GM23338 (cell line): Measurements from ENCODE around the gene LDHD. TPM values are rescaled to one million over a fixed set of nuclear protein-coding genes. Genes with fewer than 3 reads are reported as not detected.

Source experiments
- ATAC-seq: fragments of 200-7000 bp; cut with Tn5 transposase; 3 replicates; pipeline ENCODE4 v1.9.1; 2020
- DNase-seq: peaks from one replicate; pipeline ENCODE4 v3.0.0-alpha.2; 2015; ENCODE audit warnings: low spot score
- H2AFZ ChIP-seq: fragments of 200-600 bp; sonication (generic); 2 replicates; pipeline ENCODE4 v1.8.0; 2016; ENCODE audit warnings: antibody characterized with exemption, mild to moderate bottlenecking, moderate library complexity
- H3F3A ChIP-seq: fragments of 200-600 bp; sonication (generic); replicated peaks from 2 replicates; pipeline ENCODE4 v1.8.0; 2017; ENCODE audit warnings: antibody characterized with exemption, mixed run types, low read depth
- H3K27ac ChIP-seq: fragments of 200-600 bp; sonication (generic); 2 replicates; pipeline ENCODE4 v1.6.1; 2016; ENCODE audit warnings: low read depth
- H3K27me3 ChIP-seq: fragments of 200-600 bp; sonication (generic); 2 replicates; pipeline ENCODE4 v1.8.0; 2016; ENCODE audit warnings: mild to moderate bottlenecking, mixed run types, moderate library complexity; ENCODE audit not compliant: insufficient read depth
- H3K36me3 ChIP-seq: fragments of 200-600 bp; sonication (generic); 2 replicates; pipeline ENCODE4 v1.8.0; 2016; ENCODE audit warnings: mild to moderate bottlenecking; ENCODE audit not compliant: insufficient read depth
- H3K4me1 ChIP-seq: fragments of 200-600 bp; sonication (generic); 2 replicates; pipeline ENCODE4 v1.8.0; 2016; ENCODE audit warnings: mild to moderate bottlenecking, moderate library complexity; ENCODE audit not compliant: insufficient read depth
- H3K4me2 ChIP-seq: fragments of 200-600 bp; sonication (generic); 2 replicates; pipeline ENCODE4 v1.7.1; 2017; ENCODE audit warnings: mixed run types
- H3K4me3 ChIP-seq: fragments of 200-600 bp; sonication (generic); 2 replicates; pipeline ENCODE4 v1.6.1; 2016; ENCODE audit warnings: mixed run types
- H3K79me2 ChIP-seq: fragments of 200-600 bp; sonication (generic); replicated peaks from 2 replicates; pipeline ENCODE4 v1.8.0; 2017; ENCODE audit warnings: mild to moderate bottlenecking; ENCODE audit not compliant: insufficient read depth
- H3K9me2 ChIP-seq: fragments of 200-600 bp; sonication (generic); 2 replicates; pipeline ENCODE4 v1.8.0; 2017; ENCODE audit not compliant: insufficient read depth
- H4K20me1 ChIP-seq: fragments of 200-600 bp; sonication (generic); replicated peaks from 2 replicates; pipeline ENCODE4 v1.8.0; 2017; ENCODE audit warnings: mild to moderate bottlenecking; ENCODE audit not compliant: insufficient read depth
- H3K27ac Mint-ChIP-seq: 2 replicates; pipeline ENCODE4 v1.8.0; 2020; ENCODE audit warnings: inconsistent platforms, mild to moderate bottlenecking, moderate library complexity, mixed read lengths
- H3K27me3 Mint-ChIP-seq: 3 replicates; pipeline ENCODE4 v1.8.0; 2022; ENCODE audit warnings: low read depth, mild to moderate bottlenecking, moderate library complexity, mixed read lengths, inconsistent platforms; ENCODE audit not compliant: insufficient read depth, poor library complexity
- H3K36me3 Mint-ChIP-seq: 3 replicates; pipeline ENCODE4 v1.8.0; 2021; ENCODE audit warnings: low read depth, mild to moderate bottlenecking, inconsistent platforms, moderate library complexity, mixed read lengths
- H3K4me1 Mint-ChIP-seq: 3 replicates; pipeline ENCODE4 v1.8.0; 2020; ENCODE audit warnings: mild to moderate bottlenecking, inconsistent platforms, mixed read lengths
- H3K4me3 Mint-ChIP-seq: 3 replicates; pipeline ENCODE4 v1.8.0; 2021; ENCODE audit warnings: moderate library complexity, mild to moderate bottlenecking, inconsistent platforms, mixed read lengths
- H3K9me3 Mint-ChIP-seq: 3 replicates; pipeline ENCODE4 v1.8.0; 2020; ENCODE audit warnings: moderate library complexity, mild to moderate bottlenecking, inconsistent platforms, mixed read lengths
- ETS1 ChIP-seq: IDR thresholded peaks from 2 replicates; pipeline ENCODE4 v1.6.1; 2016; ENCODE audit warnings: antibody characterized with exemption
- EZH2 ChIP-seq: fragments of 200-600 bp; sonication (generic); IDR thresholded peaks from one replicate; pipeline ENCODE4 v1.8.0; 2017; ENCODE audit warnings: antibody characterized with exemption, mild to moderate bottlenecking, low read depth; ENCODE audit not compliant: unreplicated experiment
- EZH2phosphoT487 ChIP-seq: fragments of 200-600 bp; sonication (generic); IDR thresholded peaks from one replicate; pipeline ENCODE4 v1.8.1; 2018; ENCODE audit warnings: antibody characterized with exemption; ENCODE audit not compliant: unreplicated experiment
- JUNB ChIP-seq: IDR thresholded peaks from one replicate; pipeline ENCODE4 v1.6.1; 2016; ENCODE audit warnings: antibody characterized with exemption; ENCODE audit not compliant: unreplicated experiment
- NANOG ChIP-seq: IDR thresholded peaks from 2 replicates; pipeline ENCODE4 v1.6.1; 2016; ENCODE audit warnings: antibody characterized with exemption, borderline replicate concordance
- POLR2AphosphoS5 ChIP-seq: IDR thresholded peaks from 2 replicates; pipeline ENCODE4 v1.6.1; 2016; ENCODE audit warnings: antibody characterized with exemption, low read depth
- REST ChIP-seq: IDR thresholded peaks from one replicate; pipeline ENCODE4 v1.6.1; 2018; ENCODE audit warnings: antibody characterized with exemption; ENCODE audit not compliant: unreplicated experiment
- STAT1 ChIP-seq: IDR thresholded peaks from one replicate; pipeline ENCODE4 v1.6.1; 2016; ENCODE audit warnings: antibody characterized with exemption; ENCODE audit not compliant: unreplicated experiment
- ZNF114 ChIP-seq: fragments of 250-450 bp; sonication (Bioruptor Pico); IDR thresholded peaks from 2 replicates; pipeline ENCODE4 v1.5.0; 2020; ENCODE audit warnings: mild to moderate bottlenecking, moderate library complexity
- ZNF331 ChIP-seq: fragments of 250-450 bp; sonication (Bioruptor Pico); IDR thresholded peaks from 2 replicates; pipeline ENCODE4 v1.5.0; 2020; ENCODE audit warnings: low read depth, mild to moderate bottlenecking, moderate library complexity
- polyA plus RNA-seq: library from polyadenylated mRNA; unstranded; fragments of >200 nt; fragmentation: Nextera tagmentation; extraction: Ambion mirVana; gene quantifications from 2 replicates; pipeline ENCODE4 v1.2.1, GENCODE V29; 2016
- total RNA-seq: library from RNA; depleted of rRNA; stranded (reverse); fragments of >200 nt; shearing (Covaris generic); gene quantifications from 2 replicates; pipeline ENCODE4 v1.2.3, GENCODE V29; 2014

Gene LDHD
- total and polyA plus RNA-seq, 2 experiments from 2014 or later: 5.0 to 7.7 TPM

- no peak for TF ChIP-seq NANOG
- no peak for TF ChIP-seq EZH2
- TF ChIP-seq ZNF331 (CRISPR knock-in tag): no peak
- TF ChIP-seq STAT1: no peak
- TF ChIP-seq EZH2phosphoT487: no peak
- TF ChIP-seq ZNF114 (CRISPR knock-in tag): no peak
Observed at GRCh38 chr16:75066861-75067447, 49.6 kb downstream of the LDHD start.

GRCh38 chr16:75065521-75066149, 50.9 kb downstream of the LDHD start:
- Histone ChIP-seq H3K27me3 (no peaks in the 10 kb centered on the region), H3F3A (no peaks in the 10 kb centered on the region), H3K4me2 (no peak overlapping the region), H3K9me2 (no peaks in the 10 kb centered on the region), H3K27ac (no peak overlapping the region), H3K36me3 (no peaks in the 10 kb centered on the region), H3K79me2 (peaks cover 91% of the 10 kb centered on the region), H3K4me1 (peaks cover 23% of the 10 kb centered on the region), H4K20me1 (peaks cover 40% of the 10 kb centered on the region), H2AFZ (no peak overlapping the region), H3K4me3 (no peak overlapping the region)
- H3K27me3 Mint-ChIP-seq: no peaks in the 10 kb centered on the region
- no peak overlapping the region; the same call in 1 of the 2 replicates for H3K27ac Mint-ChIP-seq
- no peaks in the 10 kb centered on the region for H3K9me3 Mint-ChIP-seq
- no peak for ATAC-seq
- DNase-seq: no peak
- peaks cover 45% of the 10 kb centered on the region for H3K4me1 Mint-ChIP-seq
- no peaks in the 10 kb centered on the region for H3K36me3 Mint-ChIP-seq
- TF ChIP-seq EZH2phosphoT487 (no peak), POLR2AphosphoS5 (no peak), EZH2 (no peak), REST (no peak), ETS1 (no peak), NANOG (no peak), ZNF331 (CRISPR knock-in tag) (no peak), ZNF114 (CRISPR knock-in tag) (no peak), JUNB (no peak)
- H3K4me3 Mint-ChIP-seq: no peak overlapping the region

More at GRCh38 chr16:75066861-75067447, 49.6 kb downstream of the LDHD start:
- peaks cover 37% of the 10 kb centered on the region for H3K4me1 Mint-ChIP-seq
- Histone ChIP-seq H3K4me2 (no peak overlapping the region), H4K20me1 (peaks cover 46% of the 10 kb centered on the region), H2AFZ (no peak overlapping the region), H3K36me3 (no peaks in the 10 kb centered on the region), H3K4me1 (peaks cover 23% of the 10 kb centered on the region), H3K79me2 (peaks cover 91% of the 10 kb centered on the region), H3K27ac (no peak overlapping the region), H3K4me3 (no peak overlapping the region), H3K27me3 (no peaks in the 10 kb centered on the region), H3K9me2 (no peaks in the 10 kb centered on the region), H3F3A (no peaks in the 10 kb centered on the region)
- no peaks in the 10 kb centered on the region for H3K9me3 Mint-ChIP-seq
- H3K27me3 Mint-ChIP-seq: no peaks in the 10 kb centered on the region
- ATAC-seq (no peak), DNase-seq (no peak)
- no peaks in the 10 kb centered on the region for H3K36me3 Mint-ChIP-seq
- H3K27ac Mint-ChIP-seq: no peak overlapping the region
- H3K4me3 Mint-ChIP-seq: no peak overlapping the region
